GM19468 (cell line): ENCODE data around the gene LCE7A.

ENCODE experiments used
- ATAC-seq: cut with Tn5 transposase; IDR thresholded peaks from one replicate; pipeline ENCODE4 v1.9.1; 2021; ENCODE audit warnings: mild to moderate bottlenecking, moderate library complexity, moderate number of reproducible peaks; ENCODE audit not compliant: unreplicated experiment; ENCODE audit errors: extremely low read depth

Gene LCE7A

GRCh38 chr1:152879559-152880198 is 19.9 kb downstream of the LCE7A start:
- no peak for ATAC-seq

GRCh38 chr1:152880316-152880715 is 20.5 kb downstream of the LCE7A start:
- ATAC-seq = no peak

GRCh38 chr1:152880907-152881306 is 21.1 kb downstream of the LCE7A start:
- ATAC-seq = no peak

GRCh38 chr1:152884085-152884484 is 24.3 kb downstream of the LCE7A start:
- ATAC-seq = no peak

GRCh38 chr1:152884506-152884905 is 24.7 kb downstream of the LCE7A start:
- ATAC-seq = no peak

GRCh38 chr1:152884966-152885624 is 25.3 kb downstream of the LCE7A start:
- no peak for ATAC-seq

- no peak for ATAC-seq
These were observed 26.3 kb downstream of the LCE7A start for GRCh38 chr1:152886085-152886484.

- ATAC-seq = no peak
These were observed 27.1 kb downstream of the LCE7A start for GRCh38 chr1:152886758-152887409.

GRCh38 chr1:152888126-152888525 is 28.3 kb downstream of the LCE7A start:
- no peak for ATAC-seq

- no peak for ATAC-seq
These were observed 39.2 kb downstream of the LCE7A start for GRCh38 chr1:152899027-152899426.

- no peak for ATAC-seq
These were observed 40.1 kb downstream of the LCE7A start for GRCh38 chr1:152899883-152900282.

GRCh38 chr1:152901631-152902030 is 41.8 kb downstream of the LCE7A start:
- ATAC-seq = no peak

GRCh38 chr1:152902636-152903035 is 42.8 kb downstream of the LCE7A start:
- ATAC-seq = no peak

GRCh38 chr1:152904688-152905440 is 45.1 kb downstream of the LCE7A start:
- ATAC-seq = no peak

- ATAC-seq = no peak
These were observed 46.3 kb downstream of the LCE7A start for GRCh38 chr1:152906023-152906565.

- ATAC-seq = no peak
These were observed 48.1 kb downstream of the LCE7A start, which contains the start of gene IVL for GRCh38 chr1:152907686-152908601. TSS of gene IVL (plus strand) at chr1:152908546. CDS start at chr1:152909798, 1,252 bp downstream.

- no peak for ATAC-seq
These were observed 49.4 kb downstream of the LCE7A start for GRCh38 chr1:152909206-152909605.
